ENCODE data around the gene RHBDL1.

Gene RHBDL1

GRCh38 chr16:674968-675883 lies at the start of gene RHBDL1:
TSS of gene RHBDL1 (plus strand) at chr16:675671. CDS start at chr16:675791, 120 bp downstream.
- in situ Hi-C loops (cut with HindIII; ENCODE audit: low sequenced_read_pairs): no loop called here

GRCh38 chr16:625977-626765 lies 49.3 kb upstream of the RHBDL1 start:
- in situ Hi-C loops (cut with HindIII; ENCODE audit: low sequenced_read_pairs): loop anchor here (25.0 kb wide), 1 partner anchor 89 kb away; the partner anchor contains the start of gene CAPN15

- in situ Hi-C loops (cut with HindIII; ENCODE audit: low sequenced_read_pairs): loop anchor here (25.0 kb wide), 1 partner anchor 90 kb away; the partner anchor contains the start of gene CAPN15
These were observed 48.6 kb upstream of the RHBDL1 start for GRCh38 chr16:626787-627453.

GRCh38 chr16:627454-628239 lies 47.8 kb upstream of the RHBDL1 start:
- in situ Hi-C loops (cut with HindIII; ENCODE audit: low sequenced_read_pairs): loop anchor here (25.0 kb wide), 1 partner anchor 90 kb away; the partner anchor contains the start of gene CAPN15

- in situ Hi-C loops (cut with HindIII; ENCODE audit: low sequenced_read_pairs): loop anchor here (25.0 kb wide), 1 partner anchor 91 kb away; the partner anchor contains the start of gene CAPN15
These were observed 47.0 kb upstream of the RHBDL1 start for GRCh38 chr16:628321-629061.

GRCh38 chr16:629185-629832 lies 46.2 kb upstream of the RHBDL1 start:
- in situ Hi-C loops (cut with HindIII; ENCODE audit: low sequenced_read_pairs): loop anchor here (25.0 kb wide), 1 partner anchor 92 kb away; the partner anchor contains the start of gene CAPN15

GRCh38 chr16:629833-630248 lies 45.6 kb upstream of the RHBDL1 start:
- in situ Hi-C loops (cut with HindIII; ENCODE audit: low sequenced_read_pairs): loop anchor here (25.0 kb wide), 1 partner anchor 93 kb away; the partner anchor contains the start of gene CAPN15

- in situ Hi-C loops (cut with HindIII; ENCODE audit: low sequenced_read_pairs): loop anchor here (25.0 kb wide), 1 partner anchor 93 kb away; the partner anchor contains the start of gene CAPN15
These were observed 45.1 kb upstream of the RHBDL1 start for GRCh38 chr16:630249-630814.

- in situ Hi-C loops (cut with HindIII; ENCODE audit: low sequenced_read_pairs): loop anchor here (25.0 kb wide), 1 partner anchor 94 kb away; the partner anchor contains the start of gene CAPN15
These were observed 44.6 kb upstream of the RHBDL1 start, which contains the start of gene WFIKKN1 for GRCh38 chr16:630815-631405. TSS of gene WFIKKN1 (plus strand) at chr16:630985. CDS start at chr16:631254, 269 bp downstream.

- in situ Hi-C loops (cut with HindIII; ENCODE audit: low sequenced_read_pairs): loop anchor here (25.0 kb wide), 1 partner anchor 95 kb away; the partner anchor contains the start of gene CAPN15
These were observed 43.6 kb upstream of the RHBDL1 start for GRCh38 chr16:631808-632358.

- in situ Hi-C loops (cut with HindIII; ENCODE audit: low sequenced_read_pairs): loop anchor here (25.0 kb wide), 1 partner anchor 95 kb away; the partner anchor contains the start of gene CAPN15
These were observed 42.8 kb upstream of the RHBDL1 start for GRCh38 chr16:632486-633335.

GRCh38 chr16:633336-634050 lies 42.0 kb upstream of the RHBDL1 start:
- in situ Hi-C loops (cut with HindIII; ENCODE audit: low sequenced_read_pairs): loop anchor here (25.0 kb wide), 1 partner anchor 96 kb away; the partner anchor contains the start of gene CAPN15

GRCh38 chr16:634051-634670 lies 41.3 kb upstream of the RHBDL1 start:
- in situ Hi-C loops (cut with HindIII; ENCODE audit: low sequenced_read_pairs): loop anchor here (25.0 kb wide), 1 partner anchor 97 kb away; the partner anchor contains the start of gene CAPN15

- in situ Hi-C loops (cut with HindIII; ENCODE audit: low sequenced_read_pairs): loop anchor here (25.0 kb wide), 1 partner anchor 98 kb away; the partner anchor contains the start of gene CAPN15
These were observed 40.5 kb upstream of the RHBDL1 start for GRCh38 chr16:634996-635395.

Data from endothelial cell of hepatic sinusoid (primary cell).